ENCODE measurements around the gene HORMAD2.

GRCh38 chr22:30123463-30123862, 43.2 kb downstream of the HORMAD2 start:
- TF ChIP-seq, protein P1, sequence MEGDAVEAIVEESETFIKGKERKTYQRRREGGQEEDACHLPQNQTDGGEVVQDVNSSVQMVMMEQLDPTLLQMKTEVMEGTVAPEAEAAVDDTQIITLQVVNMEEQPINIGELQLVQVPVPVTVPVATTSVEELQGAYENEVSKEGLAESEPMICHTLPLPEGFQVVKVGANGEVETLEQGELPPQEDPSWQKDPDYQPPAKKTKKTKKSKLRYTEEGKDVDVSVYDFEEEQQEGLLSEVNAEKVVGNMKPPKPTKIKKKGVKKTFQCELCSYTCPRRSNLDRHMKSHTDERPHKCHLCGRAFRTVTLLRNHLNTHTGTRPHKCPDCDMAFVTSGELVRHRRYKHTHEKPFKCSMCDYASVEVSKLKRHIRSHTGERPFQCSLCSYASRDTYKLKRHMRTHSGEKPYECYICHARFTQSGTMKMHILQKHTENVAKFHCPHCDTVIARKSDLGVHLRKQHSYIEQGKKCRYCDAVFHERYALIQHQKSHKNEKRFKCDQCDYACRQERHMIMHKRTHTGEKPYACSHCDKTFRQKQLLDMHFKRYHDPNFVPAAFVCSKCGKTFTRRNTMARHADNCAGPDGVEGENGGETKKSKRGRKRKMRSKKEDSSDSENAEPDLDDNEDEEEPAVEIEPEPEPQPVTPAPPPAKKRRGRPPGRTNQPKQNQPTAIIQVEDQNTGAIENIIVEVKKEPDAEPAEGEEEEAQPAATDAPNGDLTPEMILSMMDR (IDR thresholded peaks at IDR 0.05): no peak
- TF ChIP-seq POLR2A (IDR thresholded peaks at IDR 0.05): no peak
